Ectodermal cell (in vitro differentiated cells): ENCODE data around the gene ZFAND6.

Source experiments
- H3K27ac ChIP-seq: 2 replicates; pipeline ENCODE4 v1.7.0; 2013; ENCODE audit warnings: mild to moderate bottlenecking, low read depth, low read length; ENCODE audit not compliant: insufficient read depth, poor library complexity, severe bottlenecking
- H3K27me3 ChIP-seq: 2 replicates; pipeline ENCODE4 v1.7.0; 2013; ENCODE audit warnings: mild to moderate bottlenecking, low read length; ENCODE audit not compliant: insufficient read depth, control insufficient read depth, poor library complexity, severe bottlenecking
- H3K36me3 ChIP-seq: one replicate; pipeline ENCODE4 v1.7.0; 2013; ENCODE audit warnings: low read length; ENCODE audit not compliant: control insufficient read depth, insufficient read depth
- H3K4me1 ChIP-seq: one replicate; pipeline ENCODE4 v1.7.0; 2013; ENCODE audit warnings: low read length; ENCODE audit not compliant: control insufficient read depth, insufficient read depth
- H3K4me3 ChIP-seq: 2 replicates; pipeline ENCODE4 v1.7.0; 2013; ENCODE audit warnings: low read depth, low read length, control low read depth; ENCODE audit not compliant: insufficient read depth
- H3K9me3 ChIP-seq: 2 replicates; pipeline ENCODE4 v1.7.0; 2013; ENCODE audit warnings: mild to moderate bottlenecking, low read length, moderate library complexity; ENCODE audit not compliant: control insufficient read depth
- WGBS, 2 experiments: methylation state at CpG; one replicate each; pipeline ENCODE4 v1.1.7; 2013; ENCODE audit warnings: missing lambda C conversion rate in 2 of 2; 5-methylcytosine and 5-hydroxymethylcytosine counted together

Gene ZFAND6

GRCh38 chr15:80049046-80049445 is 10.4 kb upstream of the ZFAND6 start:
- H3K4me1 ChIP-seq, result no peaks in the 10 kb centered on the region
- H3K36me3 ChIP-seq, result no peaks in the 10 kb centered on the region
- H3K9me3 ChIP-seq, result no peaks in the 10 kb centered on the region
- no peak overlapping the region for H3K4me3 ChIP-seq
- H3K27ac ChIP-seq, result no peak overlapping the region
- 82 to 100% methylated on average over 1 to 2 of the region's 2 CpGs for WGBS, 2 experiments
- no peaks in the 10 kb centered on the region for H3K27me3 ChIP-seq

- Histone ChIP-seq H3K4me3 (no peak overlapping the region), H3K27ac (no peak overlapping the region), H3K27me3 (peaks cover 5% of the 10 kb centered on the region), H3K4me1 (no peaks in the 10 kb centered on the region), H3K9me3 (no peaks in the 10 kb centered on the region), H3K36me3 (no peaks in the 10 kb centered on the region)
- 85 to 88% methylated on average over 6 of the region's 6 CpGs for WGBS, 2 experiments
Observed at GRCh38 chr15:80052597-80053304, 6.7 kb upstream of the ZFAND6 start.

- Histone ChIP-seq H3K36me3 (no peaks in the 10 kb centered on the region), H3K27ac (no peak overlapping the region), H3K27me3 (peaks cover 13% of the 10 kb centered on the region), H3K4me3 (no peak overlapping the region), H3K4me1 (no peaks in the 10 kb centered on the region), H3K9me3 (no peaks in the 10 kb centered on the region)
- WGBS, 2 experiments, result 80 to 91% methylated on average over 2 of the region's 2 CpGs
Observed at GRCh38 chr15:80055933-80056332, 3.5 kb upstream of the ZFAND6 start.

- Histone ChIP-seq H3K27ac (no peak overlapping the region), H3K9me3 (no peaks in the 10 kb centered on the region), H3K4me3 (no peak overlapping the region), H3K36me3 (no peaks in the 10 kb centered on the region), H3K4me1 (no peaks in the 10 kb centered on the region), H3K27me3 (peaks cover 13% of the 10 kb centered on the region)
- 65 to 71% methylated on average over 6 of the region's 6 CpGs for WGBS, 2 experiments
Observed at GRCh38 chr15:80058044-80058443, 1.4 kb upstream of the ZFAND6 start.

- Histone ChIP-seq H3K4me3 (peak overlapping the region; percentile 71), H3K27me3 (peaks cover 13% of the 10 kb centered on the region), H3K9me3 (no peaks in the 10 kb centered on the region), H3K36me3 (no peaks in the 10 kb centered on the region), H3K27ac (peak overlapping the region; percentile 94), H3K4me1 (no peaks in the 10 kb centered on the region)
- WGBS, 2 experiments, result 0 to 1% methylated on average over 72 of the region's 72 CpGs
Observed at GRCh38 chr15:80059786-80060355, 395 bp downstream of the ZFAND6 start.

- Histone ChIP-seq H3K36me3 (no peaks in the 10 kb centered on the region), H3K4me3 (peak overlapping the region; percentile 71), H3K9me3 (no peaks in the 10 kb centered on the region), H3K27me3 (peaks cover 13% of the 10 kb centered on the region), H3K4me1 (no peaks in the 10 kb centered on the region), H3K27ac (peak overlapping the region; percentile 94)
- WGBS, 2 experiments, result 2% methylated on average over 25 to 26 of the region's 26 CpGs
Observed at GRCh38 chr15:80060356-80061006, 1.0 kb downstream of the ZFAND6 start.

- H3K9me3 ChIP-seq, result no peaks in the 10 kb centered on the region
- H3K4me3 ChIP-seq, result no peak overlapping the region
- peaks cover 13% of the 10 kb centered on the region for H3K27me3 ChIP-seq
- H3K27ac ChIP-seq, result no peak overlapping the region
- no peaks in the 10 kb centered on the region for H3K4me1 ChIP-seq
- no peaks in the 10 kb centered on the region for H3K36me3 ChIP-seq
- 69 to 79% methylated on average over 4 to 5 of the region's 5 CpGs for WGBS, 2 experiments
Observed at GRCh38 chr15:80061582-80061981, 2.1 kb downstream of the ZFAND6 start.

GRCh38 chr15:80066912-80067311 is 7.4 kb downstream of the ZFAND6 start:
- no peaks in the 10 kb centered on the region for H3K36me3 ChIP-seq
- no peak overlapping the region for H3K27ac ChIP-seq
- no peak overlapping the region for H3K4me3 ChIP-seq
- no peaks in the 10 kb centered on the region for H3K9me3 ChIP-seq
- no peaks in the 10 kb centered on the region for H3K27me3 ChIP-seq
- H3K4me1 ChIP-seq, result no peaks in the 10 kb centered on the region

GRCh38 chr15:80068578-80068977 is 9.1 kb downstream of the ZFAND6 start:
- Histone ChIP-seq H3K27me3 (no peaks in the 10 kb centered on the region), H3K36me3 (no peaks in the 10 kb centered on the region), H3K4me3 (no peak overlapping the region), H3K4me1 (no peaks in the 10 kb centered on the region), H3K27ac (no peak overlapping the region), H3K9me3 (no peaks in the 10 kb centered on the region)
- 93 to 94% methylated on average over 11 of the region's 11 CpGs for WGBS, 2 experiments

- H3K27ac ChIP-seq, result no peak overlapping the region
- H3K36me3 ChIP-seq, result no peaks in the 10 kb centered on the region
- no peaks in the 10 kb centered on the region for H3K4me1 ChIP-seq
- no peaks in the 10 kb centered on the region for H3K27me3 ChIP-seq
- no peak overlapping the region for H3K4me3 ChIP-seq
- H3K9me3 ChIP-seq, result no peaks in the 10 kb centered on the region
Observed at GRCh38 chr15:80070840-80071239, 11.4 kb downstream of the ZFAND6 start.
